Pulmonary artery endothelial cell (primary cell): ENCODE measurements around the gene PDE7B. TPM values are rescaled to one million over a fixed set of nuclear protein-coding genes. Genes with fewer than 3 reads are reported as not detected.

ENCODE experiments used
- DNase-seq: peaks from one replicate; pipeline ENCODE4 v3.0.0-alpha.2; 2011; ENCODE audit warnings: low read depth, low spot score
- total RNA-seq: library from RNA; depleted of rRNA; stranded (reverse); fragments of >200 nt; gene quantifications from 2 replicates; pipeline ENCODE4 v1.2.3, GENCODE V29; 2014

PDE7B gene
- total RNA-seq, 1 donor from 2014 or later, result 42.5 TPM

DNA sequence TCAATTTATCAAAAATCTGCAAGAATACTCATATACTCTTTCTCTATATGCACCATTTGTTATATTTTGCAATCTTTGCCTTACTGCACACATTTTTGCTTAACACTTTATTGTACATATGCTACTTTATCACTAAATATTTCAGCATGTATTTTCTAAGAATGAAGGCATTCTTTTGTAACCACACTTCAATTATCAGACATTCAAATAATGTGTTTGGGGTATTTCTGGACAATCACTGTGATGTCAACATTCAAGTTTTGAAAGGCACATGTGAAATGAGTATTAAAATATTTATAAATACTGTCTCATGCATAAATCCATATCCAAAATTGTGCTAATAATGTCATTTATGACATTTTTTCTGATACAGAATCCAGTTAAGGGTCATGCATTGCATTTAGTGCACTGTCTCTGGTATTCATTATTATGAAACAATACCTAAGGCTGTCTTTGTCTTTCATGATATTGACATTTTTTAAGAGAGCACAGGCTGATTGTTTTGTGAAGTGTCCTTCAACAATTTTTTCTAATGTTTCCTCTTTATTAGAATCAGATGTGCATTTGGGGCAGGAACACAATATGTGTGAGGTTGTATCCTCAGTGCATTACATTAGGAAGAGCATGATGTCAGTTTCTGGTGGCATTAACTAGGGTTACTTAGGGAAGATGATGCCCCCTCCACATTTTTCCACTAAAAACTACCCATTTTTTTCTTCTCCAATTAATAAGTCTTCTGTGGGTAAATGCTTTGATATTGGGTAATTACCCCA lies 292.9 kb downstream of the PDE7B start:
- DNase-seq, result no peak

DNA sequence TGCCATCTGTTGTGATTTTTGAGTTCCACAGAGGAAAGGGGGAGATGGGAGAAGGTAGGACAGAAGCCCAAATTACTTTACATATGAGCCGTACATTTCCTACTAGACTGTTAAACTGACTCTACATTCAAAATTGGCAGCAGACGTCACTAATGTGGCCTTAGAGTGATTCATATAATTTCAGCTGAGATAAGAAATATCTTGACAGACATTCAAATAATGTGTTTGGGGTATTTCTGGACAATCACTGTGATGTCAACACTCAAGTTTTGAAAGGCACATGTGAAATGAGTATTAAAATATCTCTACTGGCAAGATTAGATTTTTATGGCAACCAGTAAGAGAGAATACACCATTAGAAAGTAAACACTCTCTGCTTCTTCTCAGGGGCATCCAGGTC lies 294.6 kb downstream of the PDE7B start:
- no peak for DNase-seq

- DNase-seq, result no peak
Measured at GRCh38 chr6:136147342-136147741, 295.8 kb downstream of the PDE7B start.

DNA sequence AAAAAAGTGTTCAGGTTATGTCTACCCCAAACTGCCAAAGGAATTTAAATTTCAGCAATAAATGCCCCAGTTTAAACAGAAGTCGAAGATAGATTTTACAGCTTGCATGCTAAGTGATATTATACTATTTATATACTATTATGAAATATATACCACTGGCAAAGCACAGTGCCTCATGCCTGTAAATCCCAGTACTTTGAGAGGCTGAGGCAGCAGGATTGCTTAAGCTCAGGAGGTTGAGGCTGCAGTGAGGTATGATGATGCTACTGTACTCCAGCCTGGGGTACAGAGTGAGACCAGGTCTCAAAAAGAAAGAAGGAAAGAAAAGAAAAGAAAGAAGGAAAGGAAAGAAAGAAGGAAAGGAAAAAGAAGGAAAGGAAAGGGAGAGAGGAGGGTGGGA lies 296.6 kb downstream of the PDE7B start:
- DNase-seq, result no peak

DNA sequence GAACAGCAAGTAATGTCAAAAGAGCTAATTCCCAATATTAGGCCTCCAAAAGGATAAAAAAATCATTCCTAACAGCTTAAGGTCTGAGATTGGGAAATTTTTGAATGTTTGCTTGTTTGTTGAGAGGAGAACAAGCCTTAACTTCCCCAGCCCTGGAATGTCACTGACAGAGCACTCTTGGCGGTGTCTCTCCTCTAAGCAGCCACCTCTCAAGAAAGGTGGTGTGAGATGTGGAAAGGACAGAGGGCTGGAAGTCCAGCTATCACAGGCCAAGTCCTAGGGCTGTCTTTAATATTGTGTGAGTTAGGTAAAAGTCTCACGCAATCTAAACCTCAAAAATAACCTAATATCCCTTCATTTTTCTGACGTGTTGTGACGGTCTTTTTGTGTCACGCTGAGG lies 297.0 kb downstream of the PDE7B start:
- no peak for DNase-seq

- DNase-seq, result no peak
Measured at GRCh38 chr6:136149311-136149710, 297.8 kb downstream of the PDE7B start.

DNA sequence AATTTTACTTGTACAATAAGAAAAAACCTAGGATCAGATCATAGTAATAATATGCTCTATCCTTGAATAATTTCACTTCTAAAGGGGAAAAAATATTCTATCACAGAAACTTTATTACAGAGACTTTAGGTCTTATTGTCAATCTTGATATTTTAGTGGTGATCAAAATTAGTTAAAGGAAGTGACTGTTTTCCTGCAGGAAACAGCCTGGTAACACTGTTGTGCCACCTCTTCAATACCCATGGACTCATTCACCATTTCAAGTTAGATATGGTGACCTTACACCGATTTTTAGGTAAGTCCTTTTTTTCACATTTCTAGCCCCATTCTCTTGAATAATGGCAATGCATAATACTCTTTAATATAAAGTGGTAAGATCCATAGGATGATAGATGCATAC lies 299.5 kb downstream of the PDE7B start:
- DNase-seq, result peak; percentile 17

- no peak for DNase-seq
Measured at GRCh38 chr6:136153707-136154375, 302.3 kb downstream of the PDE7B start.

GRCh38 chr6:136155191-136155590 lies 303.7 kb downstream of the PDE7B start:
- DNase-seq, result no peak

GRCh38 chr6:136157743-136158142 lies 306.2 kb downstream of the PDE7B start:
- no peak for DNase-seq

DNA sequence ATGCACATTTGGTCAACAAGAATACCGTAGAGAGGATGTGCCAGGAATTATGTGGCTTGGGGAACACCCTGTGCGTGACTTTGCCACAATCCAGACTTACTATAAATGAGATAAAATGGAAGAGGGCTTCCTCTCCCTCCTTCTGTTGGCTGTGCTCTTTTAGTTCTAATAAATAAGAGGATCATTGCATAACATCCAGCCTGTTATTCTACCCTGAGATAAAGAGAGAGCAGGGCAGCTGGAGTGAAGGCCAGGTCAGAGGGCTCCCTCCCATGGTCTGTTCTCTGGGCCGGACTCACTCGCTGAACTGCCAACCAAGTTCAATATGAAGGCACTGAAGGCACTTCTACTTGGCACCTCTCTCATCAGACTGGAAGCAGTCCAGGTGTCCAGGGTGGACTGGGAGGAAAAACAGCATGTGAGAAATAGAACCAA lies 306.9 kb downstream of the PDE7B start:
- DNase-seq, result no peak

DNA sequence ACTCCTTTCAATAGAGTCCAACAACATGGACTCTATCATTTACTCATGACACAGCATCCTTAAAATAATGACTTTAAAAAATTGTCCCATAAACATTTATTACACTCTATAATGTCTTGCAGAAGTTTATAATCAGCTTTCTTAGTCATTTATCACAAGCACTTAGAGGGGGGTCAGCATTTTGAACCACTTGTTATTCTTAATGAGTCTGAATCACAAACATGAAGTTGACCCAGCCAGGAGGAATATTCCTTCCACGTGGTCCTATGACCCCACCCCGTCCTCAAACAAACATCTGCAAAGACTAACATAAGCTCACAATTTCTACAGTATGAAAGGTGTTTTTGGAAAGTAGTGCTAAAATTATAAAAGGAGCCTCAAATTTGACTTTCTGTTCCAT lies 307.5 kb downstream of the PDE7B start:
- no peak for DNase-seq

GRCh38 chr6:136160250-136160649 lies 308.7 kb downstream of the PDE7B start:
- DNase-seq, result no peak

- DNase-seq, result no peak
Measured at GRCh38 chr6:136161950-136162349, 310.4 kb downstream of the PDE7B start.

DNA sequence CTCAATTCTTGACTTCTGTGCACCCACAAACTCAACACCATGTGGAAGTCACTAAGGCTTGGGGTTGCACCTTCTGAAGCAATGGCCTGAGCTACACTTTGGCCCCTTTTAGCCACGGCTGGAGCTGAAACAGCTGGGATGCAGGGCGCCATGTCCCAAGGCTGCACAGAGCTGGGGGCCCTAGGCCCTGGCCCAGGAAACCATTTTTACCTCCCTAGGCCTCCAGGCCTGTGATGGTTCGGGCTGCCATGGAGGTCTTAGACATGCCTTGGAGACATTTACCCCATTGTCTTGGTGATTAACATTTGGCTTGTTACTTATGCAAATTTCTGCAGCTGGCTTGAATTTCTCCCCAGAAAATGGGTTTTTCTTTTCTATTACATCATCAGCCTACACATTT lies 311.8 kb downstream of the PDE7B start:
- no peak for DNase-seq

DNA sequence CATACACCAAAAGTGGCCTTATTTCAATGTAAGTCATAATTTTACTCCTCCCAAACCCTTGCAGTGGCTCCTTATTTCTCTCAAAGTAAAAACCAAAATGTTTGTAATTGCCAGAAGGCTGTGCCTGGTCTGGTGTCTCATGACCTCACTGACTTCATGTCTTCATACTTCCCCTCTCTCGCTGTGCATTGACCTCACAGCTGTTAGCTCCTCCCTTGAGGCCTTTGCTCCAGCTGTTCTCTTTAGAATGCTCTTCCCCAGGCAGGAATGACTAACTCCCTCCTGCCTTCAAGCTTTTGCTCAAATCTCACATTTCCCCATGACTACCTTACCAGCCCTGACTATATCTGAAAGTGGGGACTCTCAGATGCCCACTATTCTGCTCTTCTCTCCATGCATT lies 315.3 kb downstream of the PDE7B start:
- no peak for DNase-seq

DNA sequence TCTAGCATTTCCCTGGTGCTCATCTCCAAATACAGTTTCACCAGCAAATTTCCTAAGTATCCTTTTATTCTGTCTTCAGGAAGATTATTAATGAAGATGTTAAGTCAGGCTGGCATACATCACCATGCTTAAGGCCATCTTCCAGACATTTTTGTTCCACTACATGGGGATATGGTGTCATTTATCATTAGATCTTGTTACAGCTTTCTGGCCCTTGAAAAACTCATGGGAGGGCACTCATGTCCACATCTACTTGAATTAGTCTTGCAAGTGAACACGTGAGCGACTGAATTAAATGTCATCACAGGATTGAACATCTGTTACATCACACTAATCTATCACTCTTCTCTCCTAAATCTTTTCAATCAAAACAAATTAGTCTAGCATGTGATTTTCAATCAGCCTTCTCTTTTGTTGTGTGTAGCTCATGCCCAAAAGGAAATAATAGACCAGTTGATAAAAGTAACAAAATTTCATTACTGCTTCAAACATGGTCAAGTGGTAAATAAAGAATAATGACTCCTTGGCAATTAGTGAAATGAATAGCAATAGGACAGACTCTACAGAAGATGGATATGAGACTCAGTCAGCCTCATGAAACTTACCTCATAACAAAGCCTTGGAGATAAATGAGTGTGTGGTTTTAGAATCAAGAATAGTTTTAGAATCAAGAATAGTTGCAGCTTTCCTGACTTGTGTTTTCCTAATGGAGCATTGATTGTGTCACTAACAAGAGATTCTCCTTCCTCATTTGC lies 318.1 kb downstream of the PDE7B start:
- no peak for DNase-seq

- no peak for DNase-seq
Measured at GRCh38 chr6:136171231-136171630, 319.7 kb downstream of the PDE7B start.

- DNase-seq, result peak; percentile 64
Measured at GRCh38 chr6:136173519-136174507, 322.3 kb downstream of the PDE7B start.

DNA sequence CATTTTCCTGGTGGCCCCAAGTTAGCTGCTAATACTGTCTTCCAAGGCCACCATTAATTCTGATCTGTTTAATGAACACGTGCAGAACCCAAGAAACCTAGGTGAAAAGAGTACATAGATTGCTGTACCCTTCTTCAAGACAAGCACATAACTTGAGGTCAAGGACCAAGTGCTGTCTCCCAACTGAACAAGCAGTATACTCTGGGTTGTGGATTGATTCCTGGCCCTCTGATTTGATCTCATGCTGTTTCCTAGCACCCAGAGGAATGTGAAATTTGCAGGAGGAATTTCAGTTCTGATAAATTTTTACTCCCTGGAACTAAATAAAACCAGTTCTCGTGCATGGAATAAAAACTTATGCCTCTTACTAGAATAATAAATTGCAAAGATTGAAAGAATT lies 323.0 kb downstream of the PDE7B start:
- DNase-seq, result no peak

DNA sequence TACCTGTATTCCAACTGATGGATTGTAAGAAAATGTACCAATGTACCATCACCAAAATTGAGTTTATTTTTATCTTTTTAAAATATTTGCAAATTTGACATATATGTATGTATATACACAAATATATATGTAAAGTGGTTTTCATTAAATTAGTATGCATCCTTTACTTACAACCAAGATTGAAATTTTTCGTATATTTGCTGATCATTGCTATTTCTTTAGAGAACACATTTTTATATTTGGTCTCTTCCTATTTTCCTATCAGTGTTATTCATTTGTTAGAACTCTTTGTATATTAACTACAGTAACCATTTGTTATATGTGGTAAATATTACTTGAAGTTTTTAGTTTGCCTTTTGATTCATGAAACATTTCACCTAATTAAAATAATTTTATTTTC lies 324.4 kb downstream of the PDE7B start:
- no peak for DNase-seq
